Ecto neural progenitor cell (in vitro differentiated cells): ENCODE measurements around the gene AP2S1.
"Not testable (repeated sequence)": the region's sequence is repeated elsewhere in the genome, so short reads cannot be mapped to it uniquely, and the experiment has no call there.

Experiments used
- DNase-seq: peaks from one replicate; pipeline ENCODE4 v3.0.0-alpha.2; 2018; ENCODE audit warnings: low spot score

AP2S1 gene

DNA sequence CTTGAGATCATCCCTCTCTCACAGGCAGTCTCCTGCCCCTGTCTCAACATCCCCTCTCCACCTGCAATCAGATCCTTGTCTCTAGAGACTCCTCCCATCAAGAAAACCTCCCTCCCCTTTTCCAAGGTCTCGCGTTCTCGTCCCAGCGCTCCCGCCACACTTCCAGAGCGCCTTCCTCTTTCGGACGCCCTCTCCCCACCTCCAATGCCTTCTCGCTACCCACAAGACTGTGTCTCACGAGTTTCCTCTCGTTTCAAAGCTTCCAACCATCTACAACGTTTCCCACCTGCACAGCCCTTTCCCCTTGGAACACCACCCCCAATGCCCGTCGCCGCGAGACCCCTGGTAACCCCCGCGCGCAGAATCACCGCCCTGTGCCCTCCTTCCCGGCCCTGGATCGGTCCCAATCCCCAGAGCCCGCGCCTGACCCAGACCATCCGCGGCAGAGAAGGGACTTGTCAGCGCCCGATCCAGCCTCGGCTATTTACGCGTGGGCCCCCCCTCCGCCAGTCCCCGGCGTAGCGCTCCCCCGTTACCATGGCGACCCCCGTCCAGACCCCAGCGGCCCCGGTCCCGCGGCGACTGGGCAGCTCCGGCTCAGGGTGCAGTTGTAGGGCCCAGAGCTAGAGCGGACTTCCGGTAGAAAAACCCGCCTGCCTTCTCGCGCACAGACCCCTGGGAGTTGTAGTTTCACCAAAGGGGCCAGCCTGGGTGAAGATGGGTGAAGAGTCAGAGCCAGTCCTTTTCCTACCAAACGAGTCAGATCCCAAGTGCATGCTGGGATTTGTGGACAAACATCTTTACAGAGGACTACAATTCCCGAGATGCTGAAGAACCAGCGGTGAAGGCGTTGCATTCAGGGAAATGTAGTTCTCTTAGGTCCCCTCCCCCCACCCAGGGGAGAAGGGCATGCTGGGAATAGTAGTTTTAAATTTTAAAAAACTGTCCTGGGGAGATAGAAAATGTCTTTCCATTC, at the start of gene AP2S1:
Gene AP2S1, minus strand, starts transcription at position 619 of the 976 bp plus-strand sequence. Its CDS starts 80 bp downstream, at position 539.
- DNase-seq, result peak; percentile 97

DNA sequence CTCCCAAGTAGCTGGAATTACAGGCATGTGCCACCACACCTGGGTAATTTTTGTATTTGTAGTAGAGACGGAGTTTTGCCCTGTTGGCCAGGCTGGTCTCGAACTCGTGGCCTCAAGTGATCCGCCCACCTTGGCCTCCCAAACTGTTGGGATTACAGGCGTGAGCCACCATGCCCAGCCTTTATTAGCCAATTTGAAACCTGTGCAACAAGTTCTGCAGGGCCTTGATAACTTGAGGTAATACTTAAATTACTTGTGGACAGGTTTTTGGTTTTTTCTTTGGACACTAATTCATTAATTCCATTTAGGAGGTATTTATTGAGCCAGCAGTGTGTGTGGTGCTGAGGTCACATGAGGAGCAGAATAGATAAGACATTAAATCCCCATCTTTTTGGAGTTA, 49.7 kb upstream of the AP2S1 start:
- no peak for DNase-seq

DNA sequence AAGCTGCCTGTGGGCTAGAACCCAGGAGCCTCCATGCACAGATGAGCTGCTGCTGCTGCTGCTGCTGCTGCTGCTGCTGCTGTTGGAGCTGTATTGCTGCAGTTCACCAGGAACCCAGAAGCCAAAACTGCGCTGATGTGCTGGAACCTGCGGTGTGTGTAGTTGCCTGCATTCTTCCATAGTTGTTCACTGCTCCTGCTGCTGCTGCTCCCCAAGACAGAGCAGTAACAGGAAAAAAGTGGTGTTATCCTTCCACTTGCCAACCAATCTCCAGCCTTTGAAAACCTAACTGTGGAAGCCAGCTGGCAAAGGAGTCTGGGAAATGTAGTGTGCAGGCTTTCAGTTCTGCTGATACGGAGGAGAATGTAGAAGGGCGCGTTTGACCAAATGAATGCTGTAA, 48.1 kb upstream of the AP2S1 start:
- DNase-seq, result no peak

DNA sequence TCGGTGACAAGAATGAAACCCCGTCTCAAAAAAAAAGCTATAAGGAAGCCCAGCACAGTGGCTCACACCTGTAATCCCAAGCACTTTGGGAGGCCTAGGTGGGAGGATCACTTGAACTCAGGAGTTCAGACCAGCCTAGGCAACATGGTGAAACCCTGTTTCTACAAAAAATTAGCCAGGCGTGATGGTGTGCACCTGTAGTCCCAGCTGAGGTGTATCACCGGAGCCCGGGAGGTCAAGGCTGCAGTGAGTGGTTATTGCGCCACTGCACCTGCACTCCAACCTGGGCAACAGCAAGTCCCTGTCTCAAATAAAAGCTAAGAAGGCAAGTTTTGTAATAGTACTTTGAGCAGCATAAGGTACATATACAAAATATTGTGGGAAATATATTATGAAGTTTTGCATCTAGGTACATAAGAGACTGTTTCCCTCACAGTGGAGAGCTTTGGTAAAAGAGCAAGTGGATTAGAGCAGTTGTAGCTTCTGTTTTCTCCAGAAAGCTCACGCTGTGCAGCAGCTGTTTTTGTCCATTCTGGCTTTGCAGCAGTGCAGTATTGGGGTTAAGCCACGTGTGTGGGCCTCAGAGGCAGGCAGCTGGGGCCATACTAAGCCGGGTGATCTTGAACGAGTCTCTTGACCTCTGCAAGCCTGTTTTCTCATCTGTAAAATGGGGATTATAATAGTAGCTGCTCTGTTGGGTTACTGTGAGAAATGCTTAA, 45.6 kb upstream of the AP2S1 start:
- DNase-seq, result no peak

DNA sequence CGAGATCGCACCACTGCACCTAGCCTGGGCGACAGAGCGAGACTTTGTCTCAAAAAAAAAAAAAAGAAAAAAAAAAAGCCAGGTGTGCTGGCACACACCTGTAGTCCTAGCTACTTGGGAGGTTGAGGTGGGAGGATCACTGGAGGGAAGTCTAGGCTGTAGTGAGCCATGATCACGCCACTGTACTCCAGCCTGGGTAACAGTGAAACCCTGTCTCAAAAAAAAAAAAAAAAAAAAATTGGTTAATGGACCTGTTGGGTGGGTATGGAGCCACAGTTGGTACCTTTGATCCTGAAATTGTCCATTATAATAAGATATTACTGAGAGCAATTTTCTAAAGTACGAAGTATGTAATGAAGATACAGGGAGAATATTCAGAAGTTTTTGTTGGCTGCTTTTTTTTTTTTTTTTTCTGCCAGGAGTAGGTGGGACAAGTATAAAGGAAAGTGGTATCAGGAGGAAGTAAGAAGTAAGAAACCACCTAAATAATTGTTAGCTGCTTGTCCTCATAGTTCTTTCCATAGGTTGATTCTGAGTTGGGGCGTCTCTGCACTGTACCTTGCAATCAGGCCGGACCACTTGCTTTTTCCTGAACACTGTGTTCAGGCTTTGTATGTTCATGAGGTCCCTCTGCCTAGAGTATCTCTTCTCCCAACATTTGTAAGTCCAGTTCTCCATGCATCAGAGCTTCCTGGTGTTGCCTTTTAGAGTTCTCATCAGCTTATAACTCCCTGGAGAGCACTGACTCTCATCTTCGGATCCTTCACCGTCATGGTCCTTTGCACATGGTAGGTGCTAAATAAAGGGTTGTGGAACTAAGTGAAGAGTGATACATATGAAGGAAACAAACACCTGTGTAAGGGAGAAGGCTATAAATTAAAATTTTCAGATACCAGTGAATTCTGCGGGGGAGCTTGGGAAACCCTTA, 41.9 kb upstream of the AP2S1 start:
- DNase-seq, result no peak

DNA sequence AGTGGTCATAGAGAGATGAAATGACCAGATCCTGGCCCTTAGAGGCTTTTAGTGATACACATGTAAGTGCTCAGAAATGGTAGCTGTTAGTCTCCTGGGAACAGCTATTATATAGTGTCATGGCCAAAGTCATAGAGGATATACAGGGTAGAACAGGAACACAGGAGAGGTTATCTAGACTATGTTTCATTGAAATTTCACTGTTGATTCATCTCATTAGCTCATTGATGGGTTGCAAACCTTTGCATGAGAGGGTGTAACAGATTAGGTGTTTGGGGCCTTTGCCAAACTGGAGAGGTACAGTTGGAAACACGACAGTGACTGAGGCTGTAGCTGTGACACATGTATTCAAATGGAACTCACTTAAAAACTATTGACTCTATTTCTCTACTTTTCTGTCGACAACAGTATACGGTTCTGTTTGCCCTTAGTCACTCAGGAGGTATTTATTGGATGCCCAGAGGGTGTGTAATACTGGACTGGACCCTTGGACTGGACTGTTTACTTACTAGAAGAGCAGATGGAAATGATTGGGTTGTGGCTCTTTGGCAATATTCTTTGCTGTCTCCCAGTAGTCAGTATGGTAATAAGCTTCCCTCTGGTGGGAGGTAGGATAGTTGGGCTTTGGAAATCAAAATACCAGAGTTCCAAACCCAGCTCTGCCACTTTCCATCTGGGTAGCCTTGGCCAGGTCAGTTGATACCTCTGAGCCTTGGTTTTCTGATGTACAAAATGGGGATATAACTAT, 40.0 kb upstream of the AP2S1 start:
- no peak for DNase-seq

DNA sequence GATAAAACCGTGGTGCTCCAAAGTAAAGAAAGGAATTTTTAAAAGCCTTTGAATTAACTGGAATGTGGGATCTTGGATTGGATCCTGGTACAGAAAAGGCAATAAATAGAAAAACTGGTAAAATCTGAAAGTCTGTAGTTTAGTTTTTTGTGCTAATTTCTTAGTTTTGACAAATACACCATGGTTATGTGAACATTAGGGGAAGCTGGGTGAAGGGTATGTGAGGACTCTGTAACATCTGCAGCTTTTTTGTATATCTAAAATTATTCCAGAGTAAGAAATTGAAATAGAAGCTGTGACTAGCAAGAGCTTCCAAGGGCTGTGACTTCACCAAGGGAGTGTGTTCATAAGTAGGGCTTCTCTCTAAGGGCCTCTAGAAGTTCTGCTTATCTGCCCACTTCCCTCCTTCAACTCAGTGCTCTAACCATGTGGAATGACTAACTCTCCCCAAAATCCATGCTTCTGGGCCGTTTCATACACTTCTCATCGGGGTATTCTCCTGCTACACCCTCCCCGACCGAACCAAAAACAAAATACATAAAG, 36.7 kb upstream of the AP2S1 start:
- DNase-seq, result no peak

DNA sequence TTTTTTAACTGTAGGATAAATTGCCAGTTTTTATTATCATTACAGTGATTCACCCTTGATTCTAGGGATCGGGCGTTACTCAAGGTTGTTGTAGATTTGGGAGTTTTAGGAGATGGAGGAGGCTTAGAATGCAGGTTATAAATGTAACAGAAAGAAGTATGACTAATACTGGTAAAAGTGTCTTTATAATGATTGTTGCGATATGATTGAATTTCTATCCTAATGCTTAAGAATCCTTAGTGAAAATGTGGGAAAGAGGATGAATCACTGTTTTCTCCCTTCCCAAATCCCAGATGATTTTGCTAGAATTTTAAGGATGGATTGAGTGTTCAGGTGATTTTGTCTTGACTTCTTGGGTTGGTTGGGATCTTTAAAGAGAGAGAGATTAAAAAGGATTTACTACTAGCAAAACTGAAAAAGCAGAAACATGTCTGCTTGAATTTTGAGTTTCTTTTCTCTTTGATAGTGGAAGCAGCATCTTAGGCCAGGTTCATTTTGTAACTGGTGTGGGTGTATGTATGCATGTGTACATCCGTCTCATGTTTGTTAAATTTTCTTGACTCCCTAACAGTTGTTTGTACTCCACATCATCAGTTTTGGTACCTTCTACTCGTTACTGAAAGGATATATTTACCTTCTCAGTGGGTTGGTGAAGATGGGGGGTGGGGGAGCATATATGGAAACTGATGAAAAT, 36.0 kb upstream of the AP2S1 start:
- DNase-seq, result no peak

DNA sequence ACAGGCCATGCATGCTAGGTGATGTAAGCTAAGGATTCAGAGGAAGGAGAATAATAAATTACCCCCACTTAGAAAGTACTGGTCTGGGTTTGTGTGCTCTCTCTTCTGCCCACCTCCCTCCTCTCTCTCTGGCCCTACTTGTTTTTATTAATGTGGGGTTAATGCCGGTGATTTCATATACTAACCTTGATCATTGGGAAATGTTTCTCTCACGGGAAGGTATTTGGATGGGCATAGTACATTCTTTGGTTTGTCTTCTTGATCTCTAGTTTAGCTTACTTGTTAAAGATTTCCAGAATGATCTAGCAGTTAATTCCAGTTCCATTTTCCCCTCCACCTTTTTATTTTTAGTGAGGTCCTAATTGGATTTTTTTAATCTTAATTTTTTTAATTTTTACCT, 34.8 kb upstream of the AP2S1 start:
- DNase-seq, result no peak

DNA sequence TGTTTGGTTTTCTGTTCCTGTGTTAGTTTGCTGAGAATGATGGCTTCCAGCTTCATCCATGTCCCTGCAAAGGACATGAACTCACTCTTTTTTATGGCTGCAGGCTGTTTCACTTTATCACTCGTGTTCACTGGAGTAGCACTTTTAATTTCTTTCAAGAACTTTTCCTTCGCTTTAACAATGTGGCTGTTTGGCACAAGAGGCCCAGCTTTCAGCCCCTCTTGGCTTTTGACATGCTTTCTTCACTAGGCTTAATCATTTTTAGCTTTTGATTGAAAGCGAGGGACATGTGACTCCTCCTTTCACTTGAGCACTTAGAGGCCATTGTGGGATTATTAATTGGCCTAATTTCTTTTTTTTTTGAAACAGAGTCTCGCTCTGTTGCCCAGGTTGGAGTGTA, 32.1 kb upstream of the AP2S1 start:
- not testable (repeated sequence) for DNase-seq

DNA sequence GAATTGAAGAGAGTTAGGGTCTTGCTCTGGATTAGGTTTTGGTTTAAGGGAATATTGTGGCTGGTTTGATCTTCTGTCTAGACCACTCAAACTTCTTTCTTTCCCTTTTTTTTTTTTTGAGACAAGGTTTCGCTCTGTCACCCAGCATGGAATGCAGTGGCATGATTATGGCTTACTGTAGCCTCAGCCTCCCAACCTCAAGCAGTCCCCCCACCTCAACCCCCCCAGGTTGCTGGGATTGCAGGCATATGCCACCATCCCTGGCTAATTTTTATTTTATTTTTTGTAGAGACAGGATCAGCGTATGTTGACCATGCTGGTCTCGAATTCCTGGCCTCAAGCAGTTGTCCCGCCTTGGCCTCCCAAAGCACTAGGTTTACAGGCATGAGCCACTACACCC, 31.4 kb upstream of the AP2S1 start:
- DNase-seq, result no peak

DNA sequence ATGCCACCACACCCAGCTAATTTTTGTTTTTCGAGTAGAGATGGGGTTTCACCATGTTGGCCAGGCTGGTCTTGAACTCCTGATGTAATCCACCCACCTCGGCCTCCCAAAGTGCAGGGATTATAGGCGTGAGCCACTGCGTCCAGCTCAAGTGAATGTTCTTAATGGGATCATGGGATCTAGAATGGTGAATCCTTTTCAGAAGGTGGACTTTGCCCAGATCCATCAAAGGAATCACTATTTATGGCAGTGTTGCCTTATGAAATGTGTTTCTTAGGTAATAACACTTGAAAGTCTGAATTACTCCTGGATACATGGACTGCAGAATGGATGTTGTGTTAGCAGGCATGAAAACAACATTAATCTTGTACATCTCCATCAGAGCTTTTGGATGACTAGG, 30.4 kb upstream of the AP2S1 start:
- no peak for DNase-seq

DNA sequence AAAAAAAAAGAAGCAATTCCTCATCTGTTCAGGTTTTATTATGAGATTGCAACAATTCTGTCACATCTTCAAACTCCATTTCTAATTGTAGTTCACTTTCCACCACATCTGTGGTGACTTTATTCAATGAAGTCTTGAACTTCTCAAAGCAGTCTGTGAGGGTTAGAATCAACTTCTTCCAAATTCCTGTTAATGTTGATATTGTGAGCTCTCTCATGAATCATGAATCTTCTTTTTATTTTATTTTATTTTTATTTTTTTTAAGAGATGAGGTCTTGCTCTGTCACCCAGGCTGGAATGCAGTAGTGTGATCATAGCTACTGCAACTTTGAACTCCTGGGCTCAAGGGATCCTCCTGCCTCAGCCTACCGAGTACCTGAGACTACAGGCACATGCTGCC, 29.8 kb upstream of the AP2S1 start:
- no peak for DNase-seq

DNA sequence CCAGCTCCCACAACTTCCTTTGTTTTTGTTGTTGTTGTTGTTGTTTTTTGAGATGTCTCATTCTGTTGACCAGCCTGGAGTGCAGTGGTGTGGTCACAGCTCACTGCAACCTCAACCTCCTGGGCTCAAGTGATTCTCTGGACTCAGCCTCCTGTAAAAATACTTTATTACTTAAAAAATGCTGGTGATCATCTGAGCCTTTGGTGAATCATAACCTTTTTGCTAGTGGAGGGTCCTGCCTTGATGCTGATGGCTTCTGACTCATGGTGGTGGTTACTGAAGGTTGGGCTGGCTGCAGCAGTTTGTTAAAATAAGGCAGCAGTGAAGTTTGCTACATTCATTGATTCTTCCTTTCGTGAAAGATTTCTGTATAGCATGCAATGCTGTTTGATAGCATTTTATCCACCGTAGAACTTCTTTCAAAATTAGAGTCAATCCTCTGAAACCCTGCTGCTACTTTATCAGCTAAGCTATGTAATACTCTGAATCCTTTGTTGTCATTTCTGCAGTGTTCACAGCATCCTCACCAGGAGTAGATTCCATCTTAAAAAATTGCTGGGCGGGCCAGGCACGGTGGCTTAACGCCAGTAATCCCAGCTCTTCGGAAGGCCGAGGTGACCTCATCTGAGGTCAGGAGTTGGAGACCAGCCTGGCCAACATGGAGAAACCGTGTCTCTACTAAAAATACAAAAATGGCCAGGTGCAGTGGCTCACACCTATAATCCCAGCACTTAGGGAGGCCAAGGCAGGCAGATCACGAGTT, 28.1 kb upstream of the AP2S1 start:
- DNase-seq, result no peak

DNA sequence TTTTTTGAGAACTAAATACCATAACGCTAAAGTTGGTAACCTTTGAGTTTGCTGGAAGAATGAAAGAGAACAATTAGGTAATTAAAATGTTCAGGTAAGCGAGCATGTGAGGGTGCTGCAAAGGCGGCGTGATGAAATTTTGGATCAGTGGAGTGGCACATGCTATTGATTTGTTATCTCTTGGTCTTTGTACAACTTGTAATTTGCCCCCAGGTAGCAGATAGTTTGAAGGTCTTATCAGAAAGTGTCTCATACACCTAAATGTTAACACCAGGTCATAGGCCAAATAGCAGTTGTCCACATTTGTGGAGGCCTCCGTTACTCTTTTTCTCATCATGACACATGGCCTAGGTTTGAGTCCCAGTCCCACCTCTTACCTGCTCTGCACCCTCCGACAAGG, 25.0 kb upstream of the AP2S1 start:
- DNase-seq, result no peak

DNA sequence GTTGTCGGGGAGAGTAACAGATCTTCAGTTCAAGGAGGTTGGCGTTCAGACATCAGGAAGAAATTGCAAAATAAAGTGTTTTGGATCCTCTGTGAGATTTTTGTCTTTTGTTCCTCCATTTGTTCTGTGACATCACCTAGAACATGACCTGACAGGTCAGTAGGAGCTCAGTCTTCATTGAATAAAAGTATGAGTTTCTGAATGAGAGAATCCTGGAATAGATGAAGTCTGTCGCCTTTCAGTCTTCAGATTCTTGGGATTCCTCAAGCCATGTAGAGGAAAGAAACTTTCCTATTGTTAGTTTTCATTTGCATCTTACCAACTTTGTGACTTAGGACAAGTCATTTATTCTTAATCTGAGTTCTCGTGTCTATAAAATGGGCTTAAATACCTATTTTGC, 24.6 kb upstream of the AP2S1 start:
- no peak for DNase-seq

DNA sequence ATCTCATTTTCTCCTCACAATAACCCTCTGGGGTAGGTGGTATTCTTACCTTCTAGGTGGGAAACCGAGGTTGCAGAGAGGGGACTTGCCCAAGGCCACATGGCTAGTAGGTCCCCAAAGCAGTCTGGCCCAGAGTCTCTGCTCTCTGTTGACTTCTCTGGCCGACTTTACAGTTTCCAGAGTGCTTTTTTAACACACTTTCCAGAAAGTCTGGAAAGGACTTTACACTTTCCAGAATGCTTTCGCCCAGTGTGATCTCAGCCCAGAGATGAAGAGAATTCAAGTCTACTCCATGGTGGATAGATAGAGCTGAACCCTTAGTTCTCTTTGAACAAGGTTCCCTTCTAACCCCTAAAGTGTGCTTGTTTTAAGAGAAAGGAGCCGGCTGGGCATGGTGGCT, 22.3 kb upstream of the AP2S1 start:
- no peak for DNase-seq

DNA sequence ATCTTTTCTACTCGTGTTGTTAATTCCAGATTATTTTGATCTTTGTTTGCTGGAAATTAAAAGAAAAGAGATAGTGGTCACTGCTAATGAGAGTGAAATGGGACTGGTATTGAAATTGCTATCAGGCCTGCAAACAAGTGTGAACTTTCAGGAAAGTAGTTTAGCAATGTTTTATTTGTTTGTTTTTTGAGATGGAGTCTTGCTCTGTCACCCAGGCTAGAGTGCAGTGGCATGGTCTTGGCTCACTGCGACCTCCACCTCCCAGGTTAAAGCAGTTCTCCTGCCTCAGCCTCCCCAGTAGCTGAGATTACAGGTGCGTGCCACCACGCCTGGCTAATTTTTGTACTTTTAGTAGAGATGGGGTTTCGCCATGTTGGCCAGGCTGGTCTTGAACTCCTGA, 20.5 kb upstream of the AP2S1 start:
- not testable (repeated sequence) for DNase-seq

DNA sequence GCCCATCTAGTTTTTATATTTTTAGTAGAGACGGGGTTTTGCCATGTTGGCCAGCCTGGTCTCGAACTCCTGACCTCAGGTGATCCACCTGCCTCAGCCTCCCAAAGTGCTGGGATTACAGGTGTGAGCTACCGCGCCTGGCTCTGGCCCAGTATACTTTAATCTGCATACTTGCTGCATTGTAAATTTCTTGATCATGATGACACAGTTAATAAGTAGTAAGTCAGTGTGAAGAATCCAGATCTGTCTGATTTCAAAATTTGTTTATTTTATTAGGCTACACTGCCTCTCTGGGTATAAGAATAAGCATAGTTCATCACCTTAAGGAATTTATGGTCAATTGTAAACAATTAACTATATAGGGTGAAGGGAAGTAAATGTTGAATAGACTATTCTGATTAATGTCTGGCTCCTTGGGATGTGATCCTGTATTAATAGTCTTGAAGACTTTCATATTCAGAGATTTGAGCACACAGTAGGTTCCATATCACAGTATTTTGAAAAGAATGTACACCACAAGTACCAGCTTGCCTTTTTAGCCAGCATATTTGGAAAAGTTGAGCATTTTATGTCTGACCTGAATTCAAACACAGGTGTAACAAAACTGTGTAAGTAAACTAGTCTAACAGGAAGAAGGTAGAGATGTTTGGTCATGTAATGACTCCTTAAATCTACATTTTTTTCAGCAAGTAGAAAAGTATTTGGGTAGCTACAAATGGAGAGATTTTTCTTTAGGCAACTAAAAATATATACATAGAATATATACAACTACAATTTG, 17.6 kb upstream of the AP2S1 start:
- DNase-seq, result no peak
